ENCODE measurements around the gene SSBP2. TPM values are rescaled to one million over a fixed set of nuclear protein-coding genes. Genes with fewer than 3 reads are reported as not detected.

SSBP2 gene
- total and polyA plus RNA-seq, 2 of the 8 experiments (the other 6 are each of a cell fraction or from before 2014, with no cell fraction given) = 21.5 to 36.2 TPM

- TF ChIP-seq CHD7 (IDR thresholded peaks at IDR 0.05; ENCODE audit: insufficient replicate concordance, low read length) = no peak
- no peak for TF ChIP-seq EGR1 (IDR thresholded peaks at IDR 0.05; ENCODE audit: borderline replicate concordance, low read depth, low read length)
- no peak for TF ChIP-seq SP2 (IDR thresholded peaks at IDR 0.05; ENCODE audit: low read length)
- no peak for TF ChIP-seq JUN (IDR thresholded peaks at IDR 0.05; ENCODE audit: low read depth, low read length)
- no peak for TF ChIP-seq SAP30 (IDR thresholded peaks at IDR 0.05; ENCODE audit: insufficient read depth, insufficient replicate concordance, low read length)
- TF ChIP-seq HDAC2 (IDR thresholded peaks at IDR 0.05; ENCODE audit: borderline replicate concordance in 1 of 2, low read depth in 2 of 2, low read length in 2 of 2) = no peak
- no peak for TF ChIP-seq CHD1 (IDR thresholded peaks at IDR 0.05; ENCODE audit: low read depth, low read length)
Observed at GRCh38 chr5:81786496-81786895, 35.6 kb upstream of the SSBP2 start (continued).
